NCI-H146 (cell line): ENCODE measurements around the gene RBL1.
A peak's percentile ranks its signal among the peaks of the same experiment; 100 is the strongest.
"Not testable (repeated sequence)": the region's sequence is repeated elsewhere in the genome, so short reads cannot be mapped to it uniquely, and the experiment has no call there.

Source experiments
- DNase-seq: peaks from one replicate; lab custom pipeline; 2025; lab: John Stamatoyannopoulos, UW

Gene RBL1

DNA sequence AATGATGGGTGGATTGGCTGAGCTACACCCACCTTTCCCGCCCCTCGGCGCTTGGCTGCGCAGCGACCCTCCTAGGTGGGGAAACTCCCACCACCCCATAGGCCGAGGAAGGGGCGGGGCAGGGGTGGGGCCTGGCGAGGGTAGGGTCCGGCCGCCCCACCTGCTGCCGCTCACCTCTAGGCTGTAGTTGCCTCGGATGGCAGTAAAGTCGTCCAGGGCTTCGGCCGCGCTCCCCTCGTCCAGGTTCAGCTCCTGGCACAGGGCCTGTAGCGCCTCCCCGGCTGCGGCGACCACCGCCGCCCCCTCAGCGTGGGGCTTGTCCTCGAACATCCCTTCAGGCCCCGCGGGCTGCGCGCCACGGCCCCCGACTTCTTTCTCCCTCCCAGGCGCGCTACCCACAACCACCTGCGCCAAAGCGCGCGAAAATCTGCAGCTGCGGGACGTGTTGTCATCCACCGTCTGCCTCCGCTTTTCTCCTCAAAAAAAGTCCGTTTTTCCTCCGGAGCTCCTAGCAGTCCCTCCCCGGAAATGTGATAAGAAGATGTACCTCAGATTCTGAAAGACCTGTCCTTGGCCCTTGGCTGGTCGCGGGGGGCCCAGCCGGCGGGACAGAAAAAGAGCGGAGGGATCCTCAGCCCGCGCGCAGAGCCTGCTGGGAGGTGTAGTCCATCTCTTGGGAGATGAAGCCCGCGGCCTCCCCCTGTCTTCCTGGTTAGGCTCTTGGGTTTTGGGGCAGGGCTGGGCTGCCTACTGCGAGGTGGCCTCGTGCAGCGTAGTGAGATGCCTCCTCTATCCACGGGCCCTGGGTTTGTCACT lies at the start of gene RBL1:
RBL1 (minus strand) TSS at position 399 of the 816 bp plus-strand sequence; CDS start at position 330, 69 bp downstream.
- peak; percentile 96 for DNase-seq

- DNase-seq, result no peak
Observed at GRCh38 chr20:37144856-37145404, 49.1 kb upstream of the RBL1 start.

GRCh38 chr20:37142708-37143107 lies 46.9 kb upstream of the RBL1 start:
- no peak for DNase-seq

GRCh38 chr20:37137547-37137946 lies 41.8 kb upstream of the RBL1 start:
- no peak for DNase-seq

GRCh38 chr20:37133952-37134351 lies 38.2 kb upstream of the RBL1 start:
- no peak for DNase-seq

- no peak for DNase-seq
Observed at GRCh38 chr20:37131486-37131885, 35.7 kb upstream of the RBL1 start.

- no peak for DNase-seq
Observed at GRCh38 chr20:37128803-37129202, 33.0 kb upstream of the RBL1 start.

GRCh38 chr20:37126290-37126689 lies 30.5 kb upstream of the RBL1 start:
- DNase-seq, result not testable (repeated sequence)

GRCh38 chr20:37123441-37123840 lies 27.6 kb upstream of the RBL1 start:
- DNase-seq, result no peak

- DNase-seq, result no peak
Observed at GRCh38 chr20:37120497-37120896, 24.7 kb upstream of the RBL1 start.

DNA sequence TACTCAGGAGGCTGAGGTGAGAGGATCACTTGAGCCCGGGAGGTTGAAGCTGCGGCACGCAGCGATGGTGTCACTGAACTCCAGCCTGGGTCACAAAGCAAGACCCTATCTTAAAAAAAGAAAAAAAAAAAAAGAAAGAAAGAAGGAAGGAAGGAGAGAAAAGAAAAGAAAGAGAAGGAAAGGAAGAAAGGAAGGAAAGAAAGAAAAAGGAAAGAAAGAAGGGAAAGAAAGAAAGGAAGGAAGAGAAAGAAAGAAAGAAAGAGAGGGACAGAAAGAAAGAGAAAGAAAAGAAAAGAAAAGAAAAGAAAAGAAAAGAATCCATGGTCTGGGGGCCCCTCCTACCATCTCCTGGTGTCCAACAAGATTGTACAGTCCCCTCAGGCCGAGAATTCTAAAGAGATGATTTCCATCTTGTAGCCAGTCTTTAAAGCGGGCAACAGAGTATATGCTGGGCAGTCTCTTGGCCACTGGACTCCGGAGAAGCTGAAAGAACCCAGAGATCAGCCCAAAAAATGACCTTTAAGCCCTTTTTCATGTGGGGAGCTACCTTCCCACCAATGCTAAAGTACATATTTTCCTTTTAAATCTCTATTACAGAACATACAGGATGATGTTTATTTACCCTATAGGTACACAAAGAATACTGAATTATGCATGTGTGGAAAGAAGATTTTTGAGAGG lies 23.7 kb upstream of the RBL1 start:
- no peak for DNase-seq

- no peak for DNase-seq
Observed at GRCh38 chr20:37114012-37114411, 18.2 kb upstream of the RBL1 start.

GRCh38 chr20:37111926-37112455 lies 16.2 kb upstream of the RBL1 start:
- no peak for DNase-seq

GRCh38 chr20:37108676-37109075 lies 12.9 kb upstream of the RBL1 start:
- no peak for DNase-seq

DNA sequence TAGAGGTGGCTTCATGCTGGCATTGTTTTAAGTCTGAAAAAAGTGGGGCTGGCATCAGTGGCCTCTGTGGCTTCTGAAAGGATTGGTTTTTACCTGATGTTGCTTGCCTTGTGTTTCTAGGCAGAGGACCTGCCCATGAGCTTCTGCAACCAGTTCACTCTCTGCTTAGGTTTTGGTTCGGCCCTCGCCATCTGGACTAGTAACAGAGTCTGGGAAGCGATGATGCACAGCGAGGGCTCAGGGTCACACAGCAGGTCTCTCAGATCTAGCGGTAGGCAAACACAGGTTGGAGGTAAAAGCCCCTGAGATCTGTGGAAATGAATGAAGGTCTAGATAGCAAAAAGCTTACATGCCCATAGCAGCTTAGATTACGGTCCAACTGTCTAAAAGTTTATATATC lies 6.8 kb upstream of the RBL1 start:
- no peak for DNase-seq

GRCh38 chr20:37096415-37097041 lies 731 bp upstream of the RBL1 start:
- peak; percentile 48 for DNase-seq

DNA sequence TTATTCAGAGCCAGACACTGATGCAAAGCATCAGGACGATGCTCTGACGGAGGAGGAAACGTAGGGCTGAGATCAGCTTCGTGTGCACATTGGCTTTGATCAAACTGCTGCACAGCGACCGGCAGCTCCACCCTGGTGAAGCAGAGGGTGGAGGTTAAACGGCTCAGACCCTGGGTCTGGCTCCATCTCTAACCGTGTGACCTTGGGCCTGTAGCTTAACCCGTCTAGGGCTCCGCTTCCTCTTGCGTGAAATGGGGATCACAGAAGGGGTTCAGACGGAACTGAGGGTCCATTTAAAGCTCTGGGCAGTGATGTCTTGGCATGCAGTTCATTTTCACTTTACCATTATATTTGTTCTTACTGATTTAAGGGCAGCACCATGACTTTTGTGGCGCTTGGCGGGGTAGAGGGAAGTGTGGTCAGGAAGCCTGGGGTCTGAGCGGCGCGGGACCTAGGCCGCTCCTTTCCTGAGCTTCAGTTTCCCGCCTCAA lies 644 bp downstream of the RBL1 start:
- DNase-seq, result peak; percentile 68

- DNase-seq, result no peak
Observed at GRCh38 chr20:37090407-37090806, 5.4 kb downstream of the RBL1 start.

DNA sequence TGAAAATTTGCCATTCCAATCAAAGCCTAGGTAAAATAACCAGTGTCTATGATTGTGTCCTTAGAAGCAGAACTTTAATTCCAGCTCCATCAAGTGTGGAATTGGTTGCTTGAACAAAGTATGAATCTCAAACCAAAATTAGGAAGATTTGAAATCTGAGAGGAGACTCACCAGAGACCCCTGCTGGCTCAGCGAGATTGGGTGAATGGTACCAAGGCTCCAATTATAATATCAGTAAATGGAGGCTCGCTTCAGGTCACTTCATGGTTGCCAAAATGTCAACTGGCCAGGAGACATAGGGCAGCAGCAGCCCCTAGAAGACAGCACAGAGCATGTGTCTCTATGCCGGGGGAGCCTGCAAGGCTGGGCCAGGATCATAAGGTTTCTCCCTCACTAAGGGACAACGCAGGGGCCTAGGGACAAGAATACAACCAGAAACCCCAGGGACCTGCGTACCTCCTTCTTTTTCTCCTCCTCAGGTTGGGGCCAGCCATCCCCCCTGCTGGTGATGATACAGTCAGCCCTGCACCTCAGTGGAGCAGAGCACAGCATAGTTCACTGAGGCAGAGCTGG lies 14.0 kb downstream of the RBL1 start:
- peak; percentile 7 for DNase-seq

- no peak for DNase-seq
Observed at GRCh38 chr20:37077009-37077408, 18.8 kb downstream of the RBL1 start.

GRCh38 chr20:37075932-37076685 lies 19.7 kb downstream of the RBL1 start:
- DNase-seq, result peak; percentile 19
